Stimulated activated CD4-positive, alpha-beta T cell treated with anti-CD3 and anti-CD28 coated beads, Interleukin-1b, Interleukin-23, amount 100 ng/mL, for 24 hours (primary cell): Measurements from ENCODE around the gene DNM3.
"Not testable (repeated sequence)": the region's sequence is repeated elsewhere in the genome, so short reads cannot be mapped to it uniquely, and the experiment has no call there.

ENCODE experiments used
- DNase-seq, 4 experiments: peaks; one replicate each; pipeline ENCODE4 v3.0.0-alpha.2; 2020; ENCODE audit warnings: low read depth in 4 of 4, low spot score in 1 of 4

Gene DNM3

DNA sequence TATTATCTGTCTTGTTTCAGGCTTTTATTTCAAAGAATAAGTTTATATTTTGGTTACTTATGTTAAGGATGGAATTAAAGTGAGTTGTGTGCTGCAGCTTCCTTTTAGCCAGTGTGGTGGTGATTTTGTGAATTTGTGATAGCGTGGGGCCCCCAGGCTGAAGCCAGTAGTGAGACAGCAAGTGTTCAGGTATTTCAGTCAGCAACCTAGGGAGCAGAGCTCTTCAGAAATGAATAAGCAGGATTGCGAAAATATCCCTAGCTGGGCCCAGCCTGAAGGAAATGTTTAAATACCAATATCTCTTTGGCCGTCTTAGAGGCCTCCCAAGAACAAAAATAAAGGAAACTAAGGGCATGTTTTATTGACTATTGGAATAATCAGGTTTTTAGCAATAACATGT is 428.3 kb downstream of the DNM3 start:
- no peak for DNase-seq

- no peak for DNase-seq
Observed at GRCh38 chr1:172270605-172271004, 429.3 kb downstream of the DNM3 start.

DNA sequence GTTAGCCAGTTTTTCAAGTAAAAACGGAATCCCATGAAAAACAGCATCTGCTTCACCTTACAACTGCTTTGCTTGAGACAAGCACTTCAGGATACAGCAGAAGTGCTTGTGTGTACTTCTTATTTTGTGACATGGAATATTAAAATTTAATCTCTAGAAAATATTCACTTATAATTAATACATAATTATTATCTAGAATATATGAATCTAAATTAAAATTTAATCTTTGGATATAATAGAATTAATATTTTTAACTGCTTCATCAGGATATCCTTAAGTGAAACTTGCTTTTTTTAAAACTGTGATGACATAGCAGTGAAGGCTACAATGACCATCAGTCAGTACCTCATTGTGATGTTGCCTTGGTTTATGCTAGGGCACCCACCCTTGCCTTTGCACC is 430.8 kb downstream of the DNM3 start:
- DNase-seq = no peak

GRCh38 chr1:172273647-172274396 is 432.5 kb downstream of the DNM3 start:
- DNase-seq = no peak

DNA sequence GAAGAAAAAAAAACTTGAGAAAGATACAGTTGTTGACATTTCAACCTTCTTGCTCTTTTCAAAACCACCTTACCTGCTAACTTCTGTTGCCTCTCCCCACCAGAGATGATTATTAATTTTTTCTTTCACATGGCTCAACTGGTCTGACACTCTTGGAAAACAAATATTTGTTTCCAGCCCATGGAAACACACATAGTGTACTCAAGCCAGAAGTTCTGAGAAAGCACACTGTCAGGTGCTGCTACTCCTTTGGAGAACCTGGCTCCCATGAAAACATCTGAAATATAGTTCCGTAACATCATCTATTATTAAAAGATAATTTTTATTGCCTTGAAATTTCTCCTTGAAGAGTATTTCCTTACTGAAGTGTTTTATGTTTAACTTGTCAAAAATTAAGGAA is 434.2 kb downstream of the DNM3 start:
- DNase-seq = no peak

DNA sequence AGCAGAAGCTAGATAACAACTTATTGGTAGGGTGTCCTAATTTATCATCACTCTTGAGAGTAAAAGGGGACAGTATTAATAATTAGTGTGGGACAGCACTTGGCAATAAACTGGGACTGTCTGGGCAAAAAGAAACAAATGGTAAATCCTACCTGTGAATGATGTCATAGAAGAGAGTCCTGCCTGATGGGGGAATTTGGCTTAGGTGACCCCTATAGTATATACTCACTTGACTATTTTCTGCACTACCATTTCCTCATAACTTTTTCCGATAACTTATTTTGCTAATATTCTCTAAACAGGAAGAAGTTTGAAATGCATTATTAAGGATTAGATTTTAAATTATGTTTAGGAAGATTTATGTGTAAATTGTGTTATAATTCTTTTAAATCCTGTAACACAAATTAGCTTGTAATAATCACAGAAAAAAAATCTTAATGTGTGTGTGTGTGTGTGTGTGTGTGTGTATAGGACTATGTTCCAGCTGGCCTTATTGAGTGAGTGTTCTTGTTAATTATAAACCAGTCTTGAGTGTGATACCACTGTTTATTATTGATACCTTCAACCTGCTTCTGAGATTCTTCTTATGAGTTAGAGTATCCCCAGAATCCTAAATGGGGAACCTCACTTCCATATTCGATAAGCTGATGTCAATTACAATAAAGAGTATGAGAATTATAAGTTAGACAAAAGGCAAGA is 435.0 kb downstream of the DNM3 start:
- DNase-seq = no peak

DNA sequence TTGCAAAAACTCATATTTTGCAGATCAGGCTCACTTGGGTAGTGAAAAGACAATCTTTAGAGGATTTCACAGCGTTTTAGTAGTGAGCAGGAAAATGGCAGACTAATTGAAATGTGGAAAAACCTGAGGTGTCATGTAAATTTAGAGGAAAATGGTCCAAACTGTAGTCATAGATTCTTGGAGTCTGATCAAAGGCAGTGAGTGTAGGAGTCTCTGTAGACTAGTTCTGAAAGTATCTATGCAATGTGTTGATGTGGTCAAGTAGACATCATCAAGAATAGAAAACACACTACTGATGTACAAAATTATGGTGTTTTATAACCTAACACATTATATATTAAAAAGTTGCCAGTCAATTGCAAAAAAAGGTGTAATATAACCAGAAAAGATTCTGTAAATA is 436.0 kb downstream of the DNM3 start:
- no peak for DNase-seq

- no peak for DNase-seq
Observed at GRCh38 chr1:172277989-172278388, 436.7 kb downstream of the DNM3 start.

GRCh38 chr1:172278478-172278877 is 437.2 kb downstream of the DNM3 start:
- no peak for DNase-seq

DNA sequence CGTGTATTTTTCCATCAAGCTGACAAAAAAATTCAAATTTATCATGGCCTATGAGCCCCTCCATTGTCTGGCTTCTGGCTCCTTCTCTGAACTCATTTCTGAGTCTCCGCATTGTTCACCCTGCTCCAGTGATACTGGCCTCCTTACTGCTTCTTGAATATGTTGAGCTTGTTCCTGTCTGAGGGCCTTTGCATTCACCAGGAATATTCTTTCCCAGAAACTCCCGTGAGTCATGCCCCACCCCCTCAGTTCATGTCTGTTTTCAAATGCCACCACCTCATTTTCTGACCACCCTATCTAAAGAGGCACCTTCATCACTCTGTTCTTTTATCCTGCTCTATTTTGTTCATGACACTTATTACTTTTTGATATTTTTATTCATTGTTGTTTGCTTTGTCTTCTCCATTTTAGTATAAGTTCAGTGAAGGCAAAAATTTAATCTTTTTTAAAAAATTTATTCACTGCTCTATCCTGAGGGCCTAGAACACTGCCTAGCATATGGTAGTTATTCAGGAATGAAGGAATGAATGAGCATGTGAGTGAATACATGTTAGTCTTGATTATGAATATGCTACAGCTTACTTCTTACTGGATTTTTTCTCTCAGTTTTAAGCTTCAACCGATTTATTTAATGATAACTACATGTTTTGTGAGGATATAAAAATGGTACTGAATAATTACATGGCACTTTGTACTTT is 438.8 kb downstream of the DNM3 start:
- DNase-seq = no peak

DNA sequence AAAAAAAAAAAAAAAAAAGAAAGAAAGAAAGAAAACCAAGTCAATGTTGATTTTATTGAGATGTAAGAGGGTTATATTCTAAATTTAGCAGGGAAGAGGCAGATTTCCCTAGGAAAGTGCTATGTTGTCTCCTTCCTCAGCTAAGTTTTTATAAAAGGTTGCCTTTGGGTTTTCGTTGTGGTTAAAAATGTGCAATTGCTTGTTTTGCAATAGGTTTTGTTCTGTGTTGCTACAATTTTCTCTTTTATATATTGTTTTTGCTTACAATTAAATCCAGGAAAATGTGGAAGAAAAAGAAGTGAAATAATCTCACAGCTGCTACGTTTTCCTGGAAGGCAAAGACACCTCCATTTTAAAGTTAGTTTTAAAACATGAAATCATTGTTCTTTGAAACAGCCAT is 442.5 kb downstream of the DNM3 start:
- no peak for DNase-seq

DNA sequence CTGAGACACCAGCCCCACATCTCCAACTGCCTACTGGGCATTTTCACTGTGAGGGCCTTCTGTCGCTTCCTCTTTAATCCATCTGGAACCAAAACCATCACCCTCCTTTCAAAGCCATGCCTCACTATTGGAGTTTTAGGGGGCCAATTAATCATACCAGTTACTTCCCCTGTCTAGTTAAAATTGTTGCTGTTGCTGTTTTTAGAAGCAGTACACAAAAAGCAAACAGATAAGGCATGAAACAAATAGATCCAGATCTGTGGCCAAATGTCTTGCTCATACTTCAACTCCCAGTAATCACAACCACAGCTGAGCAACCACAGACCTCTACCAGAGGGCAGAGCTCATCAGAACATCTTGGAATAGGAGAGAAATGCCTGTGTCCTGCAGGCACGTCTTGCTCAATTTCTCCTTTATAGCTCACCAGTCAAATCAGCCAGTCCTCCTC is 445.4 kb downstream of the DNM3 start:
- no peak for DNase-seq

- no peak for DNase-seq
Observed at GRCh38 chr1:172287208-172287607, 445.9 kb downstream of the DNM3 start.

- DNase-seq = no peak
Observed at GRCh38 chr1:172288581-172288980, 447.3 kb downstream of the DNM3 start.

- no peak for DNase-seq
Observed at GRCh38 chr1:172289448-172289847, 448.1 kb downstream of the DNM3 start.

DNA sequence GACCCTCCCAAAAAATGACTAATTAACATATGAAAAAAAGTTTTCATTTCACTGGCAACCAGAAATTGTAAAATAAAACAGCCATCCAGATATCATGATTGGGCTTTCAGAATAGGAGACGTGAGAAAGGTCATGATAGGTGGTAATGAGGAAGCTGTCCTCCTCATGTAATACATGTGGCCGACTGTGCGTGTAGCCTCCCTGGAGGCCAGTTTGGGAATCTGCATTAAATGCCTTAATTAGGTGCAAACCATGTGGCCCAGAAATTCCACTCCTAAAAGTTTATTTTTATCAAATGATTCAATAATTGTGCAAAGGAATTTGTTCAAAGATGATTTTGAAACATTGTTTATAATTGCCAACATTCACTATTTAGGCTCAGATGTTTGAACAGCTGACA is 451.5 kb downstream of the DNM3 start:
- DNase-seq = no peak

GRCh38 chr1:172293429-172293828 is 452.1 kb downstream of the DNM3 start:
- no peak for DNase-seq

DNA sequence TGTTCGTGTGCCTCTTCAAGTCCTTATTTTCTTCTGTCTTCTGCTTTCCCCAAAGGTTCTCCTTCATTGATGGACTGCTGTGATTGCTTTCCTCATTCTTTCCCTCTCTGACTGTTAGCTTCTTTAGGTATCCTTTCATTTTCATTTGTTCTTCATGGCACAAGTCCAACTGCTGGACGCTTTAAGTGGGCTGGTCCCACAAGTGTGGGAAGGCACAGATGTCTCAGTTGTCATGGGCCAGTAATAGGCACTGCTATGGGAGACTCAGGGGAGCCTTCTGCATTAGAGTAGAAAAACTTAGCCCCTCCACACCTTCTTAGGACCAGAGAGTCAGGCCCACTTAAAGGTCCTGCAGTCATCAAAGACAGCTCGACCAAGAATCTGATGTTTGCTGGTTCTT is 456.8 kb downstream of the DNM3 start:
- DNase-seq = no peak

DNA sequence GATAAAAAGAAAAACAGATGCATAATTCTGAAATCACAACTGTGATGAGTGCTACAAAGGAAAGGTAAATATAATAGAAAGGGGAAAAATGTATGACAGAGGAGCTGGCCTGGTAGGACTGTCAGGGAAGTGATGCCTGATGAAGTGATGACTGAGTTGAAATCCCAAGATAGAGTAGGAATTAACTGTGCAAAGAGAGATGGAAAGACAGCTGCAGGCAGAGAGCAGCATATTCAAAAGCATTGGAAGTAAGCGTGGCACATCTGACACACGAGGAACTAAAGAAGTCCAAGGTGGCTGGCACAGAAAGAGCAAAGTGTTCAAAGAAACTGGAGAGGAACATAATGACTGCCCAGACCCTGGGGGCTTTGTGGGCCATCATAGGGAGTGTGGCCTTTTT is 457.6 kb downstream of the DNM3 start:
- no peak for DNase-seq

DNA sequence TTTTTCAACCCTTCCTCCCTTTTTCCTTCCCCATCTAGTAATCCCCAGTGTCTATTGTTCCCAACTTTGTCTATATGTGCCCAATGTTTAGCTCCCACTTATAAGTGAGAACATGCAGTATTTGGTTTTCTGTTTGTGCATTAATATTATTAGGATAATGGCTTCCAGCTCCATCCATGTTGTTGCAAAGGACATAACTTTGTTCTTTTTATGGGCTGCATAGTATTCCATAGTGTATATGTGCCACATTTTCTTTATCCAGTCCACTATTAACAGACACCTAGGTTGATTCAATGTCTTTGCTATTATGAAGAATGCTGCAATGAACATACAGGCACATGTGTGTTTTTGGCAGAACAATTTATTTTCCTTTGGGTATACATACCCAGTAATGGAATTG is 458.2 kb downstream of the DNM3 start:
- DNase-seq = no peak

DNA sequence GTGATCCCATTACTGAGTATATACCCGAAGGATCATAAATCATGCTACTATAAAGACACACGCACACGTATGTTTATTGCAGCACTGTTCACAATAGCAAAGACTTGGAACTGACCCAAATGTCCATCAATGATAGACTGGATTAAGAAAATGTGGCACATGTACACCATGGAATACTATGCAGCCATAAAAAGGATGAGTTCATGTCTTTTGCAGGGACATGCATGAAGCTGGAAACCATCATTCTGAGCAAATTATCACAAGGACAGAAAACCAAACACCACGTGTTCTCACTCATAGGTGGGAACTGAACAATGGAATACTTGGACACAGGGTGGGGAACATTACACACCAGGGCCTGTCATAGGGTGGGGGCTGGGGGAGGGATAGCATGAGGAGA is 466.2 kb downstream of the DNM3 start:
- not testable (repeated sequence) for DNase-seq

GRCh38 chr1:172308142-172308541 is 466.8 kb downstream of the DNM3 start:
- DNase-seq = no peak
